ENCODE data around the gene WDFY1.

Gene WDFY1

GRCh38 chr2:223896833-223897311 is 48.3 kb downstream of the WDFY1 start:
- Histone ChIP-seq H2AFZ (ENCODE audit: low read length) (no peak overlapping the region), H3K4me2 (ENCODE audit: low read length) (peak overlapping the region; percentile 3; the same call in 1 of the 2 replicates), H3K9ac (ENCODE audit: low read length) (no peak overlapping the region), H3K9me3 (ENCODE audit: low read length) (no peaks in the 10 kb centered on the region), H3K4me3 (ENCODE audit: low read depth, low read length, poor library complexity, severe bottlenecking) (no peak overlapping the region), H3K4me1 (ENCODE audit: insufficient read depth, low read length, severe bottlenecking) (peaks cover 16% of the 10 kb centered on the region), H3K27me3 (ENCODE audit: insufficient read depth, low read length) (no peaks in the 10 kb centered on the region), H3K27ac (ENCODE audit: low read depth, low read length, poor library complexity, severe bottlenecking) (no peak overlapping the region), H3F3A (ENCODE audit: insufficient read depth, low read length) (no peaks in the 10 kb centered on the region), H3K9me2 (ENCODE audit: low read depth, low read length) (no peaks in the 10 kb centered on the region), H4K20me1 (ENCODE audit: insufficient read depth, low read length) (no peaks in the 10 kb centered on the region), H3K79me2 (ENCODE audit: insufficient read depth, low read length) (no peaks in the 10 kb centered on the region), H3K36me3 (ENCODE audit: insufficient read depth, low read length) (no peaks in the 10 kb centered on the region)
- no peak for TF ChIP-seq CTCF (IDR thresholded peaks at IDR 0.05; ENCODE audit: low read length)
- no peak for TF ChIP-seq EZH2 (IDR thresholded peaks at IDR 0.05; ENCODE audit: borderline replicate concordance, low read length)

- no peaks in the 10 kb centered on the region for H4K20me1 ChIP-seq (ENCODE audit: insufficient read depth, low read length)
- H3K4me3 ChIP-seq (ENCODE audit: low read depth, low read length, poor library complexity, severe bottlenecking) = no peak overlapping the region
- no peak overlapping the region for H2AFZ ChIP-seq (ENCODE audit: low read length)
- H3K79me2 ChIP-seq (ENCODE audit: insufficient read depth, low read length) = no peaks in the 10 kb centered on the region
- no peak overlapping the region for H3K9ac ChIP-seq (ENCODE audit: low read length)
- H3K27me3 ChIP-seq (ENCODE audit: insufficient read depth, low read length) = no peaks in the 10 kb centered on the region
- H3F3A ChIP-seq (ENCODE audit: insufficient read depth, low read length) = no peaks in the 10 kb centered on the region
- H3K27ac ChIP-seq (ENCODE audit: low read depth, low read length, poor library complexity, severe bottlenecking) = no peak overlapping the region
- no peaks in the 10 kb centered on the region for H3K9me2 ChIP-seq (ENCODE audit: low read depth, low read length)
- H3K4me2 ChIP-seq (ENCODE audit: low read length) = no peak overlapping the region
- TF ChIP-seq EZH2 (IDR thresholded peaks at IDR 0.05; ENCODE audit: borderline replicate concordance, low read length) = no peak
- no peak for TF ChIP-seq CTCF (IDR thresholded peaks at IDR 0.05; ENCODE audit: low read length)
- H3K4me1 ChIP-seq (ENCODE audit: insufficient read depth, low read length, severe bottlenecking) = peaks cover 16% of the 10 kb centered on the region
- H3K9me3 ChIP-seq (ENCODE audit: low read length) = no peaks in the 10 kb centered on the region
- no peaks in the 10 kb centered on the region for H3K36me3 ChIP-seq (ENCODE audit: insufficient read depth, low read length)
Observed at GRCh38 chr2:223894968-223895367, 50.2 kb downstream of the WDFY1 start.

- Histone ChIP-seq H3K9me3 (ENCODE audit: low read length) (no peaks in the 10 kb centered on the region), H3K4me2 (ENCODE audit: low read length) (no peak overlapping the region), H3K9me2 (ENCODE audit: low read depth, low read length) (no peaks in the 10 kb centered on the region), H3K27ac (ENCODE audit: low read depth, low read length, poor library complexity, severe bottlenecking) (no peak overlapping the region), H3K9ac (ENCODE audit: low read length) (no peak overlapping the region), H3K4me3 (ENCODE audit: low read depth, low read length, poor library complexity, severe bottlenecking) (no peak overlapping the region), H3K27me3 (ENCODE audit: insufficient read depth, low read length) (no peaks in the 10 kb centered on the region), H3K36me3 (ENCODE audit: insufficient read depth, low read length) (no peaks in the 10 kb centered on the region), H4K20me1 (ENCODE audit: insufficient read depth, low read length) (no peaks in the 10 kb centered on the region), H3F3A (ENCODE audit: insufficient read depth, low read length) (no peaks in the 10 kb centered on the region), H2AFZ (ENCODE audit: low read length) (no peak overlapping the region), H3K4me1 (ENCODE audit: insufficient read depth, low read length, severe bottlenecking) (peaks cover 16% of the 10 kb centered on the region), H3K79me2 (ENCODE audit: insufficient read depth, low read length) (no peaks in the 10 kb centered on the region)
- no peak for TF ChIP-seq CTCF (IDR thresholded peaks at IDR 0.05; ENCODE audit: low read length)
- TF ChIP-seq EZH2 (IDR thresholded peaks at IDR 0.05; ENCODE audit: borderline replicate concordance, low read length) = no peak
Observed at GRCh38 chr2:223894009-223894408, 51.1 kb downstream of the WDFY1 start.
